Stimulated activated CD4-positive, alpha-beta T cell treated with anti-CD3 and anti-CD28 coated beads, Interleukin-1b, Interleukin-23, amount 100 ng/mL, for 24 hours (primary cell): ENCODE data around the gene NPAS3.

Experiments used
- DNase-seq, 4 experiments: peaks; one replicate each; pipeline ENCODE4 v3.0.0-alpha.2; 2020; ENCODE audit warnings: low read depth in 4 of 4, low spot score in 1 of 4

The NPAS3 gene

DNA sequence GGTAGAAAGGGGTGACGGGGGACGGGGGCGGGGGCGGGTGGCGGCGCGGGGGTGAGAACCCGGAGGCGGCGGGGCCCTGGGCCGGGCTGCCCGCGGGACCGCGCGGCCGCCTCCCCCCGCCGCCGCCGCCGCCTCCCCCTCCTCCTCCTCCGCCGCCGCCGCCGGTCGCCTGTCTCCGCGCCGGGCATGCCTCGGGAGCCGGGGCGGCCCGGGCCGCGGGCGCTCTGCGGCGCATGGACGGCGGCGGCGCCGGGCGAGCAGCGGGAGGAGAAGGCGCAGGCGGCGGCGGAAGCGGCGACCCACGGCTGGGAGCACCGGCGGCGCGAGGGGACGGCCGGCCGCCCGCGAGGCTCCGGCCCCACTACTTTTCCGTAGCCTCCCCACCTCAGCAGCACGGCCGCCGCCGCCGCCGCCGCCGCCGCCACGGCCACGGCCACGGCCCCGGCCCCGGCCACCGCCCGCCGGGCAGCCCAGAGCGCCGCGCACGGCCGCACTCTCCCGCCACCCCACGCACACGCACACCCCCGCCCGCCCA is at the start of gene NPAS3:
TSS of gene NPAS3 (plus strand) at position 161 of the 535 bp plus-strand sequence.
- no peak for DNase-seq

DNA sequence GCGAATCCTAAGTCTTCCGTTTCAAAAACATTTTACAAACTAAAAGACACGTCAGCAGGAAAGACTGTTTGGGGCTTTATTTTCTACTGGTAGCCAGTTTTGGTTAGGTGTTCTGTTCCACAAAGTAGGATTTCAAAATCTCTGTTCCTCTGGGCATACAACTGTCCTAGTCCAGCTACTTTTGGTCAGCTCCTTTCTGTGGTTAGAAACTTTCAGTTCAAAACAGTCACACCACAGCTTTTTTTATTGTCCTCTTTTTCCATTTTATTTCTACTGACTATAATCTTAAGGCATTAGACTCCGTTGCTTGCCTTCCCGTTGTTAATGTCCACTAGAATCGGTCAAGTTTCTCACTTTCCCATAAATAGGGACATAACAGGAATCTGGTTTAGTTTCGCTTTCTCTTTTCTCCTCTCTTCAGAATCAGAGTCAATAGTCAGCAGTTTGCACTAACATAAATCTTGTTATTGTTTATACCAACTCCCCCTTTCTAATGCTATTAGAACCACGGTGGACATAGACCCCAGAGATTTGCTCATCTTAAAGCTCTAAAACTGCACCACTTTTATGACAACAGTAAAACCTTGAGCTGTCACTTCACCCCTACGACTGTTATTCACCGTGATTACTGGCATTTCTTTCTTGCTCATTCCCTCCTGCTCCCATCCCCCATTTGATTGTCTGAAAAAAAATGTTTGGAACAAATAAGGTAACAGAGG is 41.5 kb upstream of the NPAS3 start:
- DNase-seq, result no peak

DNA sequence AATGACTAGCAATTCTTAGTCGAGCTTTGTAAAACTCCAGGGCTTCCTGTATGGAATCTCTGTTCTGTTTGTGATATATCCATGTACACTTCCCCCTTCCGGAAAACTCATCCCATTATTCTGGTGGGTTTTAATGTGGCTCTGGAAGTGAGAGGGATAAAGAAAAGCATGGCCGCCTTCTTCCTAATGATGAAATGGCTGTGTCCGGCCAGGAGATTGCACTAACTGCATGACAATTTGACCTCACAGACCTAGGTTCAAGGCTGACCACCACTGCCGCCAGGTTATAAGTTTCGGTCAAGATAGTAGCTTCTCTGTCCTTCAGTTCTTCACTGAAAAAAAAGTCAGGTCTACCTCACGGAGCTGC is 41.0 kb upstream of the NPAS3 start:
- DNase-seq, result no peak

DNA sequence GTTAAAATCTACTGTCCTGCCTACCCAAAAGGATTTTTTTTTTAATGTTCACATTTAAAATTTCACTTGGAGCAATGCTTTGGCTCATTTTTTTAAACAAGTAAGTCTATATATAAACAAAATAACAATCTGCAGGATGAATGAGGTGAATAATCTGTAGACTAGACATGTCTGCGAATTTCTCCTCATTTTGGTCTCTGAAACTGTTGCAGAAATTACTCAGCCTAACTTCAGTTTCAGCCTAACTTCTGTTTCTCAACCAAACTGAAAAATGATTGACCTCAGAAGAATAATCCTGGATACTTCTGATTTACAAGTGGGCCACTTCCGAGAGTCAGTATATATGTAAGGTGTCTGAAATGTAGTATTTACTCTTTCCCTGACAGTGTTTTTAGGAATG is 39.8 kb upstream of the NPAS3 start:
- DNase-seq, result no peak

DNA sequence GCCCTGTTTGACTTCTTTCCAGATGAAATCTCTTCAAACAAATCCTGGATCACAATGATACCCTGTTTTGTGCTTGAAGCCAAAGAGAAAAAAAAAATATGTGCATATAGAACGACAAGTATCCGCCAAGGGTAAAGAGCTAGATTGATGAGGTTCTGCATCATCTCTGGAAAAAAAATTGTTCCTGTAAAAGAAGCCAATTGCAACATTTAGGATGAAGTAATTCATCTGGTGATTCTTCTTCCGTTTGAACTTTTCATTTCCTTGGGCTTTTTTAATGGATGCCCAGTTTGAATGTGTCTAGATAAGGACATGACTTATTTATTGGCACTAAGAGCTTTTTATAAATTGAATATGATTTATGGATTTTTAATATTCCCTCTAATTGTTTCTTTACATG is 38.1 kb upstream of the NPAS3 start:
- DNase-seq, result no peak

DNA sequence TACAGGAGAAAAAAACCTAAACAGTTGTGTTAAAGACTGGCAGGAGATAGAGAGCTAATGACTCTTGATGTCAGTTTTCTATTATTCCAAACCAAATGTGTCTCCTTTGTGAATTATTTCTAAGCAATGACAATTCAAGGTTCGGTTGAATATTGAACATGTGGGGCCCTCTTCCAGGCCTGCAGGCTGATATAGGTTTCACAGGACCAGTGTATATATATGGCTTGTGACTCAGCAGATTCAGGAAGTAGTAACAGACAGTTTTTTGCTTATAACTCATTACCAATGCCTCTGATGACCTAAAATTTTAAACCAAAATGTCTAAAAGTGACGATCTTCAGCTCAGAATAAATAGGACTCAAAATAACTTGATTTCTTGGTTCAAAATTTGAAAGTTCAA is 33.7 kb upstream of the NPAS3 start:
- no peak for DNase-seq

DNA sequence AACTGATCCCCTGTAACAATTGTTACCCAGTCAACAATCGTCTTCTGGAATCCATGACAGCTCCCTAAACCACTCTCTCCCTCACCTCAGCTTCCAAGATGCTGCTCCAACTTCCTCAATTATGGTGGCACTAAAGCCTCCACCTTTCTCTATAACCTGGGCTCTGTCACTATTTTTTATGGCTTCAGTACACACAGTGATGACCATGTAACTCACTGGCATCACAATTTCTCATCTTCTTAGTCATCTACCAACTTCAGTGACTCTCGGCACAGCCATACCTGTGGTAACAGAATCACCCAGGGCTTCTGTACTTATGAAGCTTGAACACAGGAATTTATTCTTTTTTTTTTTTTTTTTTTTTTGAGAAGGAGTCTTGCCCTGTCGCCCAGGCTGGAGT is 32.0 kb upstream of the NPAS3 start:
- no peak for DNase-seq

DNA sequence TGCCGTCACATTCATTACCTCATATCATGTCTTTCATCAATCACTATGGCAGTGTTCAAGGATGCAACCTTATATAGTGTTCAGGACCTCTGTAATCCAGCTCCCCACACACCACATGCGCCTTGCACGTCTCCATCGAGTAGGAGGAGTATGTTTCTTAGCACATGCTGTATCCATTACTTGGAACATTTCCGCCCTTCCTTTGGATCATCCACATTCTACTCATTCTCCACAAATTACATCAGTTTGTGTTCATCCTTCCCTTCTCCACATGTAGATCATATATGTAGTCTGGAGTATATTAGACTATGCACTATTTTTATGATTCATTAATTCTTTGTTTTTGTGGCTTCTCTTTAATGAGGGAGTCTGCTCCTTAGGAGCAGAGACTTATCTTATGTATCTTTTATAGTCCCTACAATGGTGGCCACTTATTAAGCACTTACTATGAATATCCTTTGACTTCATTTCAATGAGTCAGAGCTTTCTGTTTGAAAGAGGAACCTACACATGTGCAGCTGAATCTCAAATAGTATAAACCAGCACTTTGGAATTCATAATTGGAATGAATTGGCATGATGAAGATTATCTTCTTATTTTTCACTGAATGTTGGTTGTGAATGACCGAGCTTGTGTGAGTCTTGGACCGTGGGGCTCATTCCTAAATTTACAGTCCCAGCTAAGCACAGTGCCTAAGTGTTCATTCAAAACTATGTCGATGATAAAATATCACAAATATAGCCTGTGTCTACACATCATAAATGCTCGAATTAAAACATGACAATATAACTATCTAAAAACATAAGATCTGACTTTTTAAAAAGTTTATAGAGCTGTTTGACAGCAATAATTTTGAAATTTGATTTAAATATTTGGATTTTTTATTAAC is 30.2 kb upstream of the NPAS3 start:
- no peak for DNase-seq

DNA sequence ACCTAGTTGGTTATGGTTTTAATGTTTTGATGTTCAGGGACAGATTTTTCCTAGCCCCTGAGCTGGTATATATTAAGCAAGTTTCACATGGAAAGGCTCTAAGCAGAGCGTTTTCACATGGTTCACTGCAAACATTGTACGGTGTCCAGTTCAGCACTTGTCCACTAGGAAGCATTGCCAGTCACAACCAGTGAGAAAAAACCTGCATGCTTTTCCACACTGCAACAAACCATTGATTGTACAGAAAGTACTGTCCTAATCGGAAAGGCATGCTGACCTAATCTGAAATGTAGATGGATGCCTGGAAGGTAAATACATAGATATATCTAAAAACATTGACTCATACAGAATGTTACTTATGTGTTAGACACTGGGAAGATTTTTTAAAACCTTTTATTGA is 25.0 kb upstream of the NPAS3 start:
- no peak for DNase-seq

DNA sequence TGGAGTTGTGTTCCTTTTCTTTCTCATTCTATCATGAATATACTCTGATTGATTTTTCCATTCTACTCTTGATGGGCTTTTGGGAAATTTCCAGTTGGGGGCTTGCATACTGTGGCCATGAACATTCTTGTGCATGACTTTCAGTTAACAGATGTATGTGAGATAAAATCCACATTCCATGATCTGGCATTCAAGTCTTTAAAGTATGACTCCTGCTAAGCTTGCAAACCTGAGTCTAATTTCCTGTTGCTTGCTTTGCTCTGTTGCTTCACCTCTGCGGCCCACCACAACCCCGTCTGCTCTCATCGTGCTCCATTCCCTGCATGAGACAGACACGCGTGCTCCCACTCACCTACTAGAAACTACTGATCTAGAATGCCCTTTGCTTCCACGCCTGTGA is 24.3 kb upstream of the NPAS3 start:
- DNase-seq, result no peak

DNA sequence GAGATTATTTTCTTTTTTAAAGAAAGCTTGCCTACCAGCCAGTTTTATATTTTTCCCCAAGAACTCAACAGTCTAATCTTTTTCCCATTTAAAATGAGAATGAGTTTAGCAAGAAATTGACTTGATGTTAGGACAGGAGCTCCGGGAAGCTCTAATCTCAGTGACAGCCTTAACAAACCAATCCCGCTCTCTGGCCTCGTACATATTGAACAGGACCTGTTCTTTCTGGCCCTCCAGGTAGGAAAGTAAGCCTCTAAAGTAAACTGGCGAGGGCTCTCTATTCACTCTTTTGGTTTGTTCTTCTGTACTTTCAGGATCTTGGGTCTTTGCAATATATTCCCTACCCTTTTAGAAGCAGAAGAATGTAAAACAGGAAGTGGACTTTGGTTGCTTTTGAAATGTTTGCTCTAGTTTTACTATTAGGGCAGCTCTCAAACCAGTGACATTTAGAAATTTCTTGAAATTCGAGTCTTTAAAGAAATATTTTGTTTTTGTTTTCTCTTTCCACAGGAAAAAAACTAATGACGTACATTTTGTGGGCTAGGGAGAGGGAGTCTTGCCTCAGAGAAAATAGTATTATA is 17.9 kb upstream of the NPAS3 start:
- no peak for DNase-seq

DNA sequence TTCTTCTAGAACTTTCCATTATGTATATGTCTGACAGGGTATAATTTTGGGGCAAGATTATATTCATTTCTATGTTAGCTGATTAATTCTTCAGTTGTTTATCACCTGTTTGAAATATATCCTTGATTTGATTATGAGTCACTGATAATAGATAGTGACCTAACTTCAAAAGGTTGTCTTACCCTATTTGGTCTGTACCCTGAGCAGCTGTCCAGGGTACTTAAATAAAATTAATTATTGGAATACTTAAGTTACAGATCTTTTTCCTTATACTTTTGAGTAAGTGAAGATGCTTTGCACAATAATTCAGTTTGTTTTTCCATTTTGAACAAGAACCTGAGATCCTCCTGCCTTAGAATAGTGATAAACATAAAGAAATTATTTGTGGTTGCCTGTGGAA is 13.2 kb upstream of the NPAS3 start:
- DNase-seq, result no peak

DNA sequence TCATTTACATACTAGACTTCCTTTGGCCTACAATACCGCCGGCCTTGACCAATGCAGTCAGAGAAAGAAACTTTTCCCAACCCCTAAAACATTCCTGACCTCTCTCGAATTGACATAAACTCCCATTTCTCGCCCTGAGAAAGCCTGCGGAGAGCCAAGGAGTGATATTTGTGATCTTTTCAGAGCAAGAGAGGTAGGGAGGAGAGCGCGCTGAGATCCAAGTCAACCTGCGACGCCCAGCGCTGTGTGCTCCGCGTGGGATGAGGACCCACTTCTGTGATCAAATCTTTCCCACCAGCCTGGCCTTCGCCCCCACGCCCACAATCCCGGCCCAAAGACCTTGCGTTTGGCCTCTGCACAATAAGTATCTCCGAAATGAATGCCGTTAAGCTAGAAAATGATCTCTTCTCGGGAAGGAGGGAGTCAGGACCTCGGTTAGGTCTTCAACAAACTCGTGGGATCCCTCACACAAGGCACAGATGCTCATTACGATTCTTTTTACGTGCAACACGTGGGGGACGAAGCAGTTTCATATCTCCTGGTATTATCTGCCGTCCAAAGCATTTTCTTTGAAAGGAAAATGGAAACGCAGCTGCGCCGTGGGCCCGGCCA is 6.3 kb upstream of the NPAS3 start:
- no peak for DNase-seq

DNA sequence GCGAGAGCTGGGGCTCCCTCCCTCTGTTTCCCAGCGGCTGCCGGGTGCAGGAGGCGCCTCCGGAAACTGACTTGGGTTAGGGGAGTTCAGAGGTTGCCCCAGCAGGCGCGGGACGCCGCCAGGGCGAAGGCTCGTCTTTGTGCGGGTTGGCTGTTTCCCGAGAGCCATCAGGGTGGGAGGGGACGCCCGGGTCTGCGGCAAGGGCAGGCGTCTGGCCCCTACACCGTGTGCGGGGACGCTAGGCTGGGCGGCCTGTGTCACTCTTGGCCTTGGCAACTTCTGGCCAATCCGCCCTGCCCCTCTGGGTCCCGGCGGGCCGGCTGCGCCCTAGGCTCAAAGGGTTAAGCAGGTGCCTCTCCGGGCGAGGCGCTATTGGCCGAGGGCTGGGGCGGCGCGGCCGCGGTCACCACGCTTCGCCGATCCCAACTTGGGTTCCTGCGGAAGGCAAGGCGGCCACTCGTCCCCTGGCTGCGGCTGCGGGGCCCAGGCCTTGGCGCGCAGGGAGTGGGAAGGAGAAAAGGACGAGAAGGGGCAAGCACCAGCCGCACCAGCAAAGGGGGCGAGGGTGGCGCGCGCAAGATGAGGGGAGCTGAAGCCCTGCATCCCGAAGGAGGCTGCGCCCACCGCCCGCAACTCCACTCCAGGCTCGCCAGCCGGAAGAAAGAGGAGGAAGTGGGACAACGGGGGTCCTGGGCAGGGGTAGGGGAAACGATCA is 5.6 kb upstream of the NPAS3 start:
- DNase-seq, result no peak

DNA sequence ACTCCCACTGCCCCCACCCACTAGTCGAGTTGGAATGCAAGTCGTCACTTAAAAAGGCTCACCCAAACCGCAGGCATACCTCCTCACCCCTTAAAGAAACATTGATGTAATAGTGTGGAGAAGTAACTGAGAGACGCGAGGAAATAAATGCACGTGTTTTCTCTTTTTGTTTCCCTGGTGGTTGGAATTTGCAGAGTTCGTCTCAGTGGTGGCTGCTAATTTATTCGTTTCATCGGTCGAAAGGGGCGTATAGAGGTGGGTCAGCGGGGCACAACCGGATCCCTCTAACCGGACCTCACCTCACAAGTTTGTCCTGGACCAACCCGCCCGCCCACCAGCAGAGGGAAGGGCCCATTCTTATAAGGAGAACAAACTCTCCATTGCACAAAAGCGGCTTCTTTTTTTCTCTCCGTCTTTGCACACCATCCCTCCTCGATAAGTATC is 5.0 kb upstream of the NPAS3 start:
- DNase-seq, result no peak

DNA sequence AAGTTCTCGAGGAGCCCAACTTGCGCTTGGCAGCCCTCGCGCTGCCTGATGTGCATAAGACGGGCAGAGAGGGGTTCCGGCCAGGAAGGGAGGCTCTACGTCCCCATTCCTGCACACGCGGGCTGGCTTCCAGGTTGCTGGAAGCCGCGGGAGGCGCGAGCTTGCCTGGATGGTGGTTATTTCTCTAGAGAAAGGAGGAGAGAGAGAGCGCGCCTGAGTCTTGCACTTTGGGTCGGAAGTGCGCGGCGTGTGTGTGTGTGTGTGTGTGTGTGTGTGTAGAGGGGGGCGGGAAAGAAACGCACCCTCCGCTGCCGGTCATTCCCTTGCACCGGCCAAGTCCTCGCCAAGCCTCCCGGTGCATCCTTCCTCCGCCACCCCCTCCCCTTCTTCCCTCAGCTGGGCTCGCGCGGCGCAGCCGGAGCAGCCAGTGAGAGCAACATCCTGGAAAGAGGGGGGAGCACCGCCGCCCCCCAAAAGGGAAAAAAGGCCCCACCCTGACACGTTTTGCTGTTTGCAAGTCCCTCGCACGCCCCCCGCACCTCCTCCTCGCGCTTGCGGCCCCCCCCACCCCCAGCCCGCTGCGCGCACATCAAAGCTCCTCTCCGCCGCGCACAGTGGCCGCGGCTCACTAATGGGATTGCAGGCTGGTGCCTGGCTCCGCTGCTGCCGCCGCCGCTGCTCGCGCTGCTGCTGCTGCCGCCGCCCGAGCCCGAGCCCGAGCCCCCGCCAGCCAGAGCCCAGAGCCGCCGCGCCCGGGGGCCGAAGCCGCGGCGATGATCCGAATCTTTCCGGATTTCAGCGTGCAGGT is 4.4 kb upstream of the NPAS3 start:
- DNase-seq, result no peak

DNA sequence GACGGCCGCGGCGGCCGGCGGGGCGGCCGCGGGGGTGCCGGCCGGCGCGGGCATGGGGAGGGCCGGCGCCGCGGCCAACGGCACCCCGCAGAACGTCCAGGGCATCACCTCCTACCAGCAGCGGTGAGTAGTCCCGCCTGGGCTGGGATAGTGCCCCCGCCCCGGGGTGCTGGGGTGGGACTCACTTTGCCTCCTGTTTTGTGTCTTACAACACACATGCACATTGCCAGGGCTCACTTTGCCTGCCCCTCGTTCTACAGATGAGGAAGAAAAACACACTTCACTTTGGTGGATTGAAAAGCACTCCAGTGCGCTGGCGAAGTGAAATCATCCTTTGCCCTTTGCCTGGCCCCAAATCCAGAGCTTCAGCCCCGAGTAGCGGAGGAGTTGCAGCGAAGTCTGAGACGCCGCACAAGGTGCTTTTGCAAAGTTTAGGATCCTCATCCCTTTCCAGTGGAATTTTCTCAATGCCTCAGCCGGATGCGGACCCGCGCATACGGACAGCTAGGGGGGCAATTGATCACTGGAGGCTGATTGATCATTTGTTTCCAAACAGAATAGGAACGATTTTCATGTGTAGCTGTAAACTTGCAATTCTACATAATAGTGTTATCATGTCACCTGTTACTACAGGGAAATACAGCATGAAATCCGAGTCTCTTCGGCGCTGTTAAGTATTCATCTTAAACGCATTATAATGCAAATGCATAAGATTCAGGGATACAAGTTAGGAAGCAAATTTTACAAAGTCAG is 3.6 kb upstream of the NPAS3 start:
- DNase-seq, result no peak

DNA sequence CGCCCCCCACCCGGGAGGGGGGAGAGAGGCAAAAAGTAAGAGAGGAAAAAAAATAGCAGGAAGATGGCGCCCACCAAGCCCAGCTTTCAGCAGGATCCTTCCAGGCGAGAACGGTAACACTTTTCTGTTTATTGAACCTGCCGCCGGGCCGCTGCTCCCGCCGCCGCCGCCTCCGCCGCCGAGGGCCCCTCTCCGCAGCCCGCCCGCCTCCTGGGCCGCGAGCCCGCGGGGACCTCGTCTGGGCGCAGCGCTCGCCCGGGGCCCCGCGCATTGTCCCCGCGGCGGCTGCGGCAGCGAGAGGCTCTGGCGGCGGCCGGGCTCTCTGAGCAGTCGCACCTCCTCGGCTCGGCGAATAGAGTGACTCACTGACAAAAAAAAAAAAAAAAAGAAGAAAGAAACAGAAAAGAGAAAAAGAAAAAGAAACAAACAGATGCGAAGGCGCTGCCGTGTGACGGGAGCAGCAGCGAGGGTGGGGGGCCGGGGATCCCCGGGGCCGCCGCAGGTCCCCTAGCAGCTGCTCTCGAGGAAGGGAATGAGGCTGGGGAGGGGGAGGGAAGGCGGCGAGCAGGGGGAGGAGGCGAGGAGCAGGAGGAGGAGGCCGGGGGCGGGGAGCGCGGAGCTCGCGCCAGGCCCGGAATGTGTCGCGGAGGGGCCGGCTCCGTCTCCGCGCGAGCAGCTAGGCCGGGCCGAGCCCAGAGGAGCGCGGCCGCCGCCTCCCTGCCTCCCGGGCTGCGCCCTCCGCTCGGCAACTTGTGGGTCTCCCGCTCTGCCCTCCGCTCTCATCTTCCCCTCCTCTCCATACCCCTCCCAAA is 781 bp downstream of the NPAS3 start:
- no peak for DNase-seq
